ENCODE results near the gene DNM3.

The DNM3 gene

DNA sequence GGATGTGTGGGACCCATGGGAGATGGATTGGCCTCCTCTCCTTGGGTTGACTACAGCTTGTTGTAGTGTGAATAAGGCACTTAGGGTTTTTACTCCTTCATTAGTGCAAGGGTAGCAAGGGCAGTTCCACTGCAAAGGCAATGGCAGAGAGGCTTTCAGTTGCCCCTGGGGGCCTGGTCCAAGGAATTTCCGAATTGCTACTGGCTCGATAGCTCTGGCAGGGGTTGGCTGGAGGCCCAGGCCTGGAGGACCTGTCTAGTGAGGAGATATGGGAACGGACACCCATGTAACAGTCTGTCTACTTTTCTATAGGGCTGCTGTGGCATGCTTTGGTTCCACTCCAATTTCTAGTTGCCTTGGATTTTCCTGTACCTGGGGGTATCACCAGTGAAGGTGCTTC lies 360.3 kb downstream of the DNM3 start:
- no peak for DNase-seq

DNA sequence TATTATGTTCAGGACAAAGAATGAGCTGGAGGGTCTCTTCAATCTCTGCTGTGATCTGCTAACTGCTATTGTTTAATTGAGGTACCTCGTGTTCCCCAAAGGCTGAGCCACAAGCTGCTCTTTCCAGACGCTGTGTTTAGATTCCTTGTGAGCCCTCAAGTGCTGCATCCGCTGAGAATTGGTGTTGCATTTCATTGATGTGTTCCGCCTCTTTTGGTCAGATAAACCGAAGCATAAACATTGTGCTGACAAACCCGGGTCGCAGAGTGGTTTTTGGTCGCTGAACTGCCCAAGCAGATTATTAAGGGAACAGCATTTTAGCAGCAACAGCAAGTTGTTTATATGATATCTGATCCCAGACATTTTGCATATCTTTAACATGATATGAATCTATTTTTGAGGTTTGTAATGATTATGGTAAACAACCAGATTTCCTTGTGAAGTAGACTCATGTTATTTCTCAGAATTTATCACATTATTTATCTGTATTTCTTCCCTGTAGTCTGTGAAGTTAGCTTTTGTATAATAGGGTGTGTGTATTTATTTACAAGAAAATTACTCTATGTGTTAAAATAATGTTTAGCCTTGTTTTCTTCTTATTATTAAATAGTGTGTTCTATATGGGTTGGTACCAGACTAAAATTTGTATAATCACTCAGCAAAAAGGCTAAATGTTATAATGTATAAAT lies 362.0 kb downstream of the DNM3 start:
- peak in 1 of 2 experiments; percentile 54 for DNase-seq

DNA sequence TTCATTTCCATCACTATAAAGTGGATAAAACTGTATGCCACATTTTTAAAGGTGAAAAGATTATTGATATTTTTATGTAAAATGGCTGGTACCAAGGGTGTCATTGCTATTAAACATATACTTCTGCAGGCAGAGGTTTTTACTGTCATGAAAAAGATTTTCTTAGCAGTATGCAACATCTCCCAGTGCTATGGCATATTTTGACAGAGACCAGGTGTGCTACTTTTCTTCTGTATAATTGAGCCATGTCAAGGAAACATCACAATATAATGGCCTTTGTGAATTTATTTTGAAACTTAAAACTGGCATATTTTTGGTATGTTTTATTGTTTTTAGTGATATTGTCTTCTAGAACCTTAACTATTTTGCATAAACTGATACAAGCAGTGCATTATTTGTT lies 362.6 kb downstream of the DNM3 start:
- DNase-seq, result no peak

DNA sequence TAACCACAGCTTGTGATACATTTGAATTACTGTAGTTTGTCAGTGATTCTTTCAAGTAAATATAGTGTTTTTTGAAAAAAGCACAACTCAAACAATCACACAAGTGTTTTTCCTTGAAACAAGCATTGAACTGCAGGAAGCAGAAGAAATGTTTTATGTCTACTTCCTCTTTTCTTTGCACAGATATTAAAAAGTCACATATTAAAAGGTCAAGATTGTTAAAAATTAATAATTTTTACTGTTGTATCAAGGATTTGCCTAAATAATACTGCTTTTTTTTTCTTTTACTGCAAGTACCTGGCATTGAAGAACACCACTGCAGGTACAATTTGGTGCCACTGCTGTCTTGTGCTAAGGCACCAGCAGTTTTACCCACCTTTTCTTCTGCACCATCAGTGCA lies 365.0 kb downstream of the DNM3 start:
- no peak for DNase-seq

DNA sequence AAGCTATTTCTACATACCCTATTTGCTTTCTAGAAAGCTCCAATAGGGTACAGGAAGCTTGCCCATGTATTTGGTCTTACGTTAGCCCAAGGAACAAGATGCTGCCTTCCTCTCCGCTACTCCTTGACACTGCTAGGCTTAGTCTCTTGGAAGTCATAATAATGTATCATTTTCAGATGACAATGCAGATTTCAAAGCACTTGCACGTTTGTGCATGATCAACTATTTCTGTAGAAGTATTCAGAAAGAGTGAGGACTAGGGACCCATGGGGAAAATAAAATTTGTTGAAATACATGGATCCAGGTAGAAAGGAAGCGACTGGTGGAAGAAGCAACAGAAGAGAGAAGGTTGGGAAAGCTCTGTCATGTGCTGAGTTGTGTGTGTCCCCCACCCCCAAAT lies 367.3 kb downstream of the DNM3 start:
- no peak for DNase-seq

DNA sequence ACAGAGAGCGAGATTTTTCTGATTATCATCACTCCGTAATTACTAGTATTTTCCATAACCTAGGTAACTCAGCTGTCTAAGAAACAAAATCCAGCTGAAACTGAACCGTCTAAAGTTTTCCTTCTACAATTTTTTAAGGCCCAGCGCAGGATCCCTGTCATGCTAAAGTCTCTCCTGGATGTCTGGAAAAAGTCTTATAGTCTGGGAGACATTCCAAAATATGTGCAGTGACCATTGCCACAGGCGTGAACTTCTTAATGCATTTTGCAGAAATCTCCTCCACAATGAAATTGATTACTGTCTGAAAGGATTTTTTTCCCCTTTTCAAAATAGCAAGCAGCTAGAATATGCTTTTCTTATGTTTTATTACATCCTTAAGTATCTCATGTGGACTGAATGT lies 369.9 kb downstream of the DNM3 start:
- DNase-seq, result no peak

DNA sequence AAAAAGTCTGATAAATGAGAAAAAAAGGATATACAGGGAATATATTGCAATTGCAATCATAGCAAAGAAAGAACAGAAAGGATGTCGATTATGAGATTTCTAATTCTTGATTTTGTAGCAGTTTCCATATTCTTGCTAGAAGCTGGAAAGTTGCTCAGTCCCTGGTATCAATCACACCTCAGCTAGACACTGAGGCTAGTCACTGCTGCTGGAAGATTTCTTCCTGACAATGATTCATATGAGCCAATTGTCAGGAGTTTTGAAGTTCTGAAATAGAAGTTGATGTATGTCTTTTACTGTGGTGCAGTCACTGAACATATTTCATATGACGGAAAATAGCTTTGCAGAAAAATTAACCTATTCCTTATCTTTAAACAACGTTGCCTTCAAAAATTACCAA lies 370.8 kb downstream of the DNM3 start:
- no peak for DNase-seq

DNA sequence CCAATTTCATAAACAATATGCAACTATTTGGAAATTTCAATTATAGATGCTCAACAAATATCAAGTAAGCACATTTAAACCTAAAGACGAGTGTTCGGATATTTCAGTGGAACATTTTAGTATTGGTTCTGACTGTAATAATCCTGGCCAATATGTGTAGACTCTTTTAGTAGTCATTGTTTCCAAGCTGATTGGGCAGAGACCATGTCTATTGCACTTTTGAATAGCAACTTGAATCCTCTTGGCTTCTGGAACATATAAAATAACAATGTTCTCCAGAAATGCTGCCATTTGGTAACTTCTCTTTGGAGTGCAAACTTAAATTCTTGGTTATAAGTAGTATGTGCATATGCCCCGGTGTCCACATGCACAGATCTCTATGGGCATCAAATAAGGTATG lies 373.7 kb downstream of the DNM3 start:
- no peak for DNase-seq

DNA sequence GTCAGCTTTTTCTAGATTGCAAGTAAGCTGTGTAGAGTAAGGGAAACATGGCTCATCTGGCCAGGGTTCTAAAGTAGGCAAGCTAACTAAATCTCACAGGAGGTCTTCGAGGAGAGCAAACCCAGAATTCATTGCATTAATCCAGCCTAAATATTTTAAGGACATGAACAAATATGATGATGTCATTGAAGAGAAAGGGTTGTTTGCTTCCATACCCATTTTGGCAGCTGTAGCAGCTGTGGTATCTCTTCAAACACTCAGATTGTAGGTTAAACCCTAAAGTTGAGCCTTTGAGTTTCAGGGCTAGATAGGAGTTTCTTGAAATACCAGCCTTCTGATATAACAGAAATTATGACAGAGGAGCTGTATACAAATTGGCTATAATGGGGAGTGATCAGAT lies 378.7 kb downstream of the DNM3 start:
- DNase-seq, result no peak

DNA sequence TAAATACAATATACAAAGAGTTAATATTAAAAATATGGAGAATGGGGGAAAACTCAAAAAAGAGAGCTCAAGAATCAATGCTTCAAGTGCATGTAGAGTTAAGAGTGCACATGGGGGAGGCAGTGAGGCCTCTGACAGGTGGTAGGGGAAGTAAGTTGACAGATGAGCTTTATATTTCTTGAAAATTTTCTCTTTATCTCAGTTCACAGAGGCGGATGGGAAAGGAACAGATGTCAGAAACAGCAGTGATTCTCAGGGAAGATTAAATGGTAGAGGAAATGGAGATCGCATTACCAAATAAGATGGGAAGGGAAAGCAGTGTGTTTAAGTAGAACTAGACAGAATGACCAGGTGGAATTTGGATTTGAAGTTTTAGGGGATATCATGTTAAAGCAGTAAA lies 379.1 kb downstream of the DNM3 start:
- DNase-seq, result no peak

DNA sequence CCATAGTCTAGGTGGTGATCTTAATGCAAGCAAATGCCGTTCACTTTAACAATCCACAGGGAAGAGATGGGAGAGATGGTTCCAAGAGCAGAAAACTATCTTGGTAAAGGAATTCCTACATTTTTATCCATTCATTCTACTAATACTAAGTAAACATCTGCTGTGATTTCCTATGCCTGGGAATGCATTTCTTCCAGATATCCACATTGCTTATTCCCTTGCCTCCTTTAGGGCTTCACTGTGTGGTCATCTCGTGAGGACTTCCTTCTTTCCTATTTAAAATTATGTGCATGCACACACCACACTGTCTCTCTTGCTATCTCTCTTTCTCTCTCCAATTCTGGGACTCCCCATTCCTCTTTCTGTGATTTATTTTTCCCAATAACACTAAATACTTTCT lies 380.1 kb downstream of the DNM3 start:
- no peak for DNase-seq

DNA sequence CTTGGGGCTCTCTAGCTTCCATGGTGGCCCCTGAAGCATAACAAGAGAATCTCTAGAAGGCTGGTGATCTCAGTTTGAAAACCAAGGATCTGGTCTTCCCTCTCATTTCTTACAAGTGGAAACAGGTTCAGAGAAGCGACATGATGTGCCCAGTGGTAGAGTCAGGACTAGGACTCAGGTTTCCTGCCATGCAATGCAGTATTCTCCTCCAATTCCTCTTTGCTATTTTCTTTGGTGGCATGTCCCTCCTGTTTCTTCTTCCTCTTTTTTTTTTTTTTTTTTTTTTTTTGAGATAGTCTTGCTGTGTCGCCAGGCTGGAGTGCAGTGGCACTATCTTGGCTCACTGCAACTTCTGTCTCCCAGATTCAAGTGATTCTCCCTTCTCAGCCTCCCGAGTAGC lies 383.6 kb downstream of the DNM3 start:
- no peak for DNase-seq

DNA sequence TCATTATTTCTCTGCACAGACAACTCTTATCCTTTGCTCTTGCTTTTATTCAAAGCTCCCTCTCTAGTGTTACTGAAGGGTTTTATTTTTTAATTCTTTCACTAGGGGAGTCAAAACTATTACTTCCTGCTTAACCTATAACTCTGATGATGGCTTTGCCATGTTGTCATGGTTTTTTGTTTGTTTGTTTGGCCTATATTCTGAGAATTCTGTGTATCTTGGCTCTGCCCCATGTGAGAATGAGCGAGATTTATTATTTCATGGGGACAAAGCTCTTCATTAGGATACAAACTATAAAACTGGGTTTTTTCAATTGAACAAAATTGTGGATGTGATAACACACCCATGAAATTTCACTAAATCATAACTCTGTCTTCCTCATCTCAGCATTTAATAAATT lies 388.6 kb downstream of the DNM3 start:
- no peak for DNase-seq

DNA sequence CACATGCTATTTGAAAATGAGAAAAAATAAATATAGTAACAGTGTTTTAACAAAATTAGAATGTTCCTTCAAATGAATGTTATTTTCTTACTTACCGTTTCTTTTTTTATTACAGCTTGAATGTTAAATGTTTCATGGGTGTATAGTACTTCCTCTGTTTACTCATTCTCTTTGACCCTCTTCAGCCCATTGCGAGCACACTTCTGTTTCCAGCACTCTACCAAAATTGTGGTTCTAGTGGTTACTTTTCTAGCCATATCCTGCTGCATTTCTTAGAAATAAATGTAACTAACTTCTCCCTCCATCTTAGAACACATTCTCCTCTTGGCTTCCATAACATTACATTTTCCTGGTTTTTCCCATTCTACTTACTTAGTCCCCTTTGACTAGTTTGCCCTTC lies 389.2 kb downstream of the DNM3 start:
- no peak for DNase-seq

DNA sequence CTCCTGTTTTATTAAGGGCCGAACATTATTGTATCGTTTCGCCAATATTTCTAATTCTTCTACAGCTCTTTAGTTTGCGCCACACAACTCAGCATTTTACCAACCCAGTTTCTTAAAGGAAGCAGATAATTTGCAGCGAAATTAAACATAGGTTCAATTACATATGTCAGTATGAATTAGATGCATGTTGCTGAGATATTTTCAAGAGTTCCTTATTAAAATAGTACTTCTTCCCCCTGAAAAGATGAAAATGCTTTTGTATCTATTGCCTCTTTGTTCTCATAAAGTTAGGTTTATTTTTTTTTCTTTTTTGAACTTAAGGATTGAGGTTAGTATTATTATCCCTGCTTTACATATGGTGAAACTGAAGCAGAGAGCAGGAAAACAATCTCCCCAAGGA lies 395.7 kb downstream of the DNM3 start:
- no peak for DNase-seq

DNA sequence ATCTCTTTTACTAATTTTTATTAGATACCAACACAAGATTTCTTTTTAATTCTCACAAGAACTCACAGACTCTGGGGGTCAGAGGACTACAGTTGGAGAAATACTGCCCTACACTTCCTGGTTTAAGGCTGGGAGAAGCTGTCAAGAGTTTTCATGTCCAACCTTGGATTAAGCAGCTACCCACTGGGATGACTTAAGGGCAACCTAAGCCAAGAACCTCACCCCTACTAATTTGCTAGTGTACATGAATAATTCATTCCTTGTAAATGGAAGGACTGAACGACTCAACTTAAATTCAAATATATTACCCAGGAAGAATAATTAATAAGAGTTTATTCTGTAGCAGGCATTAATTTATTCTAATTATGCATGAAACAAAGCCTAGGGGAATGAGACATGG lies 396.9 kb downstream of the DNM3 start:
- no peak for DNase-seq

DNA sequence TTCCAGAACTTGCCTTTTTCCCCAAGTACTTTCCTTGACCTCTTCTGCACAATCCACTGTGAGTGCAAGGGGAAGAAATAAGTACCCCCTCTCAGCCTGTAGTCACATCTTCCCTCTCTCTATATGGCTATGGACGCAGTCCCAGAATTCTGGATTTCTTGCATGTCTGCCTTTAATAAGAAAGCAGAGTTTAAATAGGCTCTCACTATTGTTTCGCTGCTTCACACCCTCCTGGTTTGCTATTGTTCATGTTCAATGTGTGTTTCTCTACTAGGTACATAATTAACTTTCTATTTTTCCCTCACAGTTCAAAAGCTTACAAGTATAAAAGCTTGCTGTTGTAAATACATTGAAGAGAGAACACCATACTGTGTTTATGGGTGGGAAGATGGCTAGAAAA lies 397.7 kb downstream of the DNM3 start:
- peak in 1 of 2 experiments; percentile 5 for DNase-seq

DNA sequence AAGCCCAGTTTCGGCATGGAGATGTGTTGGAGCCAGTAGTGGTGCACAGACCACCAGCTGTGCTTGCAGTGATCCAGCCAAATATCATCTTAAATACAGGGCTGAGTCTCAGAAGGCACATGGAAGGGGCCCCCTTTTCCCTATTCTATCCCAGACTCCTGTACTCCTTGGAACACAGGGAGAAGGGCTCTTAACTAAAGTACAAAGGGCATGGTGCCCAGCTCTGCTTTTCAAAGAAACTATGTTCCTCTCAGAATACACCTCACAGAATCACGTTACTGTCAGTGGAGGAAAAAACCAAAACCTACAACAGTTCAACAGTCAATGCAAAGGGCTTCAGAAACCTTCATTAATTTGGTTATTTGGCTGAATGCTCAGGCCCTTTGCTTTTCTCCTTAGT lies 398.6 kb downstream of the DNM3 start:
- peak; percentile 6 to 70 for DNase-seq

DNA sequence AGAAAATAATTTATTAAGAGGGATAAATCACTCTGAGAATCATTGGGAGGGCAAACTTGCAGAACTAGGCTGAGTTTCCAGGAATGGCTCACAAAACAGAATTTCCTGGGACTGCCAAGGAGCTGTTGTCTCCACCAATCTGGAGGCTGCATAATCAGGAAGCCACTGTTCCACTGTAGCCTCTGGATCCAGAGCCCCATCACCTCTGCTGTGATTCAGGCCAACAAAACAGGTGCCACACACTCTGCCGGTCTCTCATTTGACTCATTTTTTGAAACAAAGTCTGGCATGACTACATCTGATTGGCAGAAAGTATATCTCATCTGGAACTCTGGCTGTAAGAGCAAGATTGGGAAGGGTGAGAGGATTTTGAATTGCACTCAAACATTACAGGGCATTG lies 400.2 kb downstream of the DNM3 start:
- no peak for DNase-seq

DNA sequence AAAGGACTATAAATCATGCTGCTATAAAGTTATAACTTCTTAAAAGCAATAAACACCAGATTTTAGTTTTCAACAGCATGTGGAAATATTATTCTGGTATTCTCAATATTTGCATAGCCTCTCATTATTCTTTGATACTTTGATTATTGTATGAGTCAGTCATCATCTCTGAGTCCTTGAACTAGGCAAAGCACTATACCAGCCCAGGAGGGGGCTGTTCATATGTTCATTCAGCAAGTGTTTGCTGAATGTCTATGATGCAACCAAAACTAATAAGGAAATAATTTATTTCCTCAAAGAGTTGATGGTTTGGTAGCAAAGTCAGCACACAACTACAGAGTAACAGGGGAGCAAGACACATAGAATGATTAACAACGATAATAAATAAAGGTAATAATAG lies 403.6 kb downstream of the DNM3 start:
- DNase-seq, result no peak

DNA sequence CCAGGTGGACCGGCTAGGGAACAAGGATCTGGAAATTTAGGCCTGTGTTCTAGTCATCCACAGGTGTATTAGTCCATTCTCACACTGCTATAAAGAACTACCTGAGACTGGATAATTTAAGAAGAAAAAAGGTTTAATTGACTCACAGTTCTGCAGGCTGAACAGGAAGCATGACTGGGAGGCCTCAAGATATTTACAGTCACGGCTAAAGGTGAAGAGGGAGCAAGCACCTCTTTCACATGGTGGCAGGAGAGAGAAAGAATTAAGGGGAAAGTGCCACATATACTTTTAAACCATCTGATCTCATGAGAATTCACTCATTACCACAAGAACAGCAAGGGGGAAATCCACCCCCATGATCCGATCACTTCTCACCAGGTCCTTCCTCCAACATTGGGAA lies 404.5 kb downstream of the DNM3 start:
- no peak for DNase-seq

DNA sequence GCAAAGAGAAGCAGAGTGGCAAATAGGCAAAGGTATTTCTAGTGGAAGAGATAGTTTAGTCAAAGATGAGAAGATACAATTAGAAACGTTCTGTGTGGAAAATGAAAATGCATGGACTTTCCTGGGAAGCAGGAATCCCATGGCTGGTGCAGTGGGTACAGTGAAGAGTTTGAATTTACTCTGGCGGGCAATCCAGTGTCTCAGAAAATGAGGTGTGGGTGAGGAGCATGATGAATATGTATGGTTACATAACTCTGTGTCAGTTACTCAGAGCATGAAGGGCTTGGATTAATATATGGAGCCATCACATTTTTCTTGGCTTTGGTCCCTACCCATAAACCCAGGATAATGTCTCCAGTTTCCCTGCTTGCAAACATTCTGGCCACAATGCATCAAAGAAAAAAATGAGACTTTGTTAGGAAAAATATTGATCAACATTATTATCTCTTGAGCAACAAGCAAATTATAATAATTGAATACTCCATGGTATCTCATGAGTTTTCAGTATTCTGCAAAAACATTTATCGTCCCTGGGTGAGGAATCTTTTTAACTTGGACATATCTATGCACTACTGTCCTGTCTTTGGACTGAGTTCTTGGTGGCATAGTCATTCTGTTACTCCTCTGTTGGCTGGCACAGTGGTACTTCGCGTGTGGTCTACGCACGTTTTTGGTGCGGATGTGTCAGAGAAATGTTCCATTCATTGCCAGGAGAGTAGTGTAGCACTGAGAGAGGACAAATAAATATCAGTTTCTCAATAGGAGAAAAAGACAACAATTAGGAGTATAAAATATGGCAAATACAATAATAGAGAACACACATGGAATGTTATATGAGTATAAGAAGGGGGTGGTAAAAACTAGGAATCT lies 405.5 kb downstream of the DNM3 start:
- no peak for DNase-seq

DNA sequence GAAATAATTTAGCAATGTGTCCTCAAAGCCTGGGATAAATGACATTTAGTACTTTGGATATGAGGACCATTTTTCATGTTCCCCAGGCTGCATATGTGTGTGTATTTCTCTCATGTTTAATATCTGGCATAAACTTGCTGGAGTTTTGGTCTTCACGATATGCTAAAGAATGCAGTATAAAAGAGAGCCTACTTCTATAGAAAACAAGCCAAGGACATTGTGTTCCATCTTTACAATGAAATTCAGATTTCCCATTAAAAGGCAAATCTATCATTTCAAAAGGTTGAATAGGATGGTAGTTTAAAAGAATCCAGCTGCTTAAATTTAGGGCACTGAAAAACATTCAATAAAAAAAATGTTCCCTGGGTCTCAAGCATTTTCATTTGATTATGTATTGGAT lies 410.2 kb downstream of the DNM3 start:
- no peak for DNase-seq

DNA sequence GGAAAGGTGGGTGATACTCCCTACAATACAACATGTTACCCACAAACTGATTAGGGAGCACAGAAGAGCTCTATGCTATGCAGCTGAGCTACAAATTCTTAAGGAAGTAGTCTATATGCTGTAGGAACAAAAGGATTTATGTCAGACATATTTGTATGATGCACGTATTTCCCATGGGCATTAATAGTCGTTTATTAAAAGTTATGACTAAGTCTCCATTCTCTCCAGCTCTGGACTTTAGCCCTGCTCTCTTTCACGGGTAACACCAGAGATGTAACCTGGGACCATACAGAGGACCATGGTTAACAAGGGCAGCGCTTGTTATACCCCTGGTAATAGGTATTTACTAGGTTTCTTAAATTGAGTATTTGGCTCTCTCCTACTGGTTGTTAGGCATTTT lies 411.0 kb downstream of the DNM3 start:
- no peak for DNase-seq

DNA sequence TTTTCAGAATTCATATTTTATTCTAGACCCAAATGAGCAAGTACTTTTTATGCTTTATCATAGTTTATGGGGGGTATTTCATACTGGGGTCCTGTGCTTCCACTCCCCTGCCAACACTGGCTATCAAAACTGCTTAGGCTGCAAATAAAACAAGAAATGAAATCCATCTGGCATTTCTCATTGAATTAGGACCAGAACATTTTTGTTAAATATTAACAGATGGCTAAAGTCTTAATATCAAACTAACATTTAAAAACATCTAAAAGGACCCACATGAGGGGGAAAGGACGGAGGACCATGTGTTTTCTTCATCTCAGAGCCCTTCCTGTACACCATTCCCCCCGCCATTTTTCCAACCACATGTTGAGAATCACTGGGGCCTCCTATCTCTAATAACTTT lies 411.7 kb downstream of the DNM3 start:
- DNase-seq, result no peak
